Stimulated activated naive B cell treated with anti-CD40 and anti-IgM and Interleukin-4, amounts not matched to agents 10 μg/mL and 1 μg/mL and 100 μg/mL, for 72 hours (primary cell): ENCODE results near the gene EI24.

Source experiments
- ATAC-seq, 2 donors: fragments of 150-1000 bp; cut with Tn5 transposase; replicated peaks; 2 replicates each; pipeline ENCODE4 v1.10.0; 2021; ENCODE audit warnings: moderate library complexity in 1 of 2
- DNase-seq: peaks from one replicate; pipeline ENCODE4 v3.0.0; 2021
- H3K27ac Mint-ChIP-seq: one replicate; pipeline ENCODE4 v1.8.0; 2022; ENCODE audit warnings: mild to moderate bottlenecking, mixed read lengths
- H3K27me3 Mint-ChIP-seq, 2 donors: one replicate each; pipeline ENCODE4 v1.8.0; 2022; ENCODE audit warnings: mixed read lengths in 2 of 2
- H3K36me3 Mint-ChIP-seq, 2 donors: one replicate each; pipeline ENCODE4 v1.8.0; 2022; ENCODE audit warnings: mixed read lengths in 2 of 2, mild to moderate bottlenecking in 1 of 2
- H3K4me1 Mint-ChIP-seq, 2 donors: one replicate each; pipeline ENCODE4 v1.8.0; 2022; ENCODE audit warnings: mixed read lengths in 2 of 2, mild to moderate bottlenecking in 1 of 2
- H3K4me3 Mint-ChIP-seq, 2 donors: one replicate each; pipeline ENCODE4 v1.8.0; 2022; ENCODE audit warnings: mild to moderate bottlenecking in 2 of 2, mixed read lengths in 2 of 2, moderate library complexity in 1 of 2
- H3K9me3 Mint-ChIP-seq, 2 donors: one replicate each; pipeline ENCODE4 v1.8.0; 2022; ENCODE audit warnings: mixed read lengths in 2 of 2, mild to moderate bottlenecking in 1 of 2

EI24 gene

DNA sequence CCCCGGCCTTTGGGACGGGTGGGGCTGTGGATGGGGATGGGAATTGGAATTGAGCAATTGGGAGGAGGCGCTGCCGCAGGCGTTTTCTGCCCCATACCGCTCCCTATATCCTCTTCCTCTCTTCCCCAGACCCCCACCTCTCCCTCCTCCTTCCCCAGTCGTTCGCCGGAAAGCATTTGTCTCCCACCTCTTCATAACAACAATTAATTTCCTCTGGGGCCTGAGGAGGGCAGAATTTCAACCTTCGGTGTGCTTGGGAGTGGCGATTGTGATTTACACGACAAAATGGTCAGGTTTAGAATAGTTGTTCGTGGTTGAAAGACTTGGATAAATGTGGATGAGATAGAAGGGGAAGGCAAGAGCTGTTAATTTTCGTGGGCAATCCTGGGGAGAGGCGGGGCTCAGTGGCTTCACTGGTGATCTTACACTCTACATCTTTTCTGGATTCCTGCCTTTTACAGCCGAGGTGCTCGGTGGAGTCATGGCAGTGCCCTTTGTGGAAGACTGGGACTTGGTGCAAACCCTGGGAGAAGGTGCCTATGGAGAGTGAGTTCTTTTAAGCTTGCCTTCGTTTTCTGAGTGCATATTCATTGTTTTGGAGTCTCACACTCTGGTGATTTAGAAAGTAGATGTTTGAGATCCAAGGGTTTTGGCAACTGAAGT, 57.1 kb downstream of the EI24 start:
- H3K27ac Mint-ChIP-seq = peak overlapping the region; percentile 37
- DNase-seq (no peak), ATAC-seq (peak; percentile 41 to 55)
- H3K36me3 Mint-ChIP-seq = peaks cover 13 to 35% of the 10 kb centered on the region in 2 donors
- peaks cover 13 to 31% of the 10 kb centered on the region in 2 donors for H3K4me1 Mint-ChIP-seq
- H3K9me3 Mint-ChIP-seq = no peaks in the 10 kb centered on the region
- no peaks in the 10 kb centered on the region for H3K27me3 Mint-ChIP-seq
- peak overlapping the region; percentile 87 to 90 for H3K4me3 Mint-ChIP-seq

DNA sequence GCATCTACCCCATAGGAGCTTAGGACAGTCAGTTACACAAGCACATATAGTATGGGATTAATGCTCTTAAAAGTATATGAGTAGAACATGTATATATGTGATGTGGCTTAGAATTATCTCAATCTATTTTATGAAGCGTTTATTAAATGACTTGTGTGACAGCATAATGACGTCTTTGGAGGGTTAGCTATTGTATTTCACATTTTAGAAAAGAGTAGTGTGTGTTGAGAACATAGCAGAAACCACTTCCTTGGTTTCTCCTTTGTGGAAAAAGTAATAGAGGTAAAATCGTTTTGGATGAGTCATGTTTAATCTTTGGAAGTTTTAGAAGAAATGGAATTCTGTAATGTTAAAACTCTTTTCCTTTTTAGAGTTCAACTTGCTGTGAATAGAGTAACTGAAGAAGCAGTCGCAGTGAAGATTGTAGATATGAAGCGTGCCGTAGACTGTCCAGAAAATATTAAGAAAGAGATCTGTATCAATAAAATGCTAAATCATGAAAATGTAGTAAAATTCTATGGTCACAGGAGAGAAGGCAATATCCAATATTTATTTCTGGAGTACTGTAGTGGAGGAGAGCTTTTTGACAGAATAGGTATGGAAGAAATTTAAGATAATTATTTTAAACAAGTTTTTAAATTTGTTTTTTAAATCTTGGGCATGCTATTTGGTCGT, 58.1 kb downstream of the EI24 start:
- Mint-ChIP-seq H3K27ac (no peak overlapping the region), H3K36me3 (peaks cover 13 to 33% of the 10 kb centered on the region in 2 donors), H3K4me1 (peaks cover 13 to 31% of the 10 kb centered on the region in 2 donors), H3K4me3 (peak overlapping the region; percentile 87 to 90), H3K9me3 (no peaks in the 10 kb centered on the region), H3K27me3 (no peaks in the 10 kb centered on the region)
- DNase-seq (no peak), ATAC-seq (no peak)
